GM23338 (cell line): Measurements from ENCODE around the gene UBL3. TPM values are rescaled to one million over a fixed set of nuclear protein-coding genes. Genes with fewer than 3 reads are reported as not detected.

Experiments used
- ATAC-seq: fragments of 200-7000 bp; cut with Tn5 transposase; 3 replicates; pipeline ENCODE4 v1.9.1; 2020
- DNase-seq: peaks from one replicate; pipeline ENCODE4 v3.0.0-alpha.2; 2015; ENCODE audit warnings: low spot score
- H2AFZ ChIP-seq: fragments of 200-600 bp; sonication (generic); 2 replicates; pipeline ENCODE4 v1.8.0; 2016; ENCODE audit warnings: antibody characterized with exemption, mild to moderate bottlenecking, moderate library complexity
- H3F3A ChIP-seq: fragments of 200-600 bp; sonication (generic); replicated peaks from 2 replicates; pipeline ENCODE4 v1.8.0; 2017; ENCODE audit warnings: antibody characterized with exemption, mixed run types, low read depth
- H3K27ac ChIP-seq: fragments of 200-600 bp; sonication (generic); 2 replicates; pipeline ENCODE4 v1.6.1; 2016; ENCODE audit warnings: low read depth
- H3K27me3 ChIP-seq: fragments of 200-600 bp; sonication (generic); 2 replicates; pipeline ENCODE4 v1.8.0; 2016; ENCODE audit warnings: mild to moderate bottlenecking, mixed run types, moderate library complexity; ENCODE audit not compliant: insufficient read depth
- H3K36me3 ChIP-seq: fragments of 200-600 bp; sonication (generic); 2 replicates; pipeline ENCODE4 v1.8.0; 2016; ENCODE audit warnings: mild to moderate bottlenecking; ENCODE audit not compliant: insufficient read depth
- H3K4me1 ChIP-seq: fragments of 200-600 bp; sonication (generic); 2 replicates; pipeline ENCODE4 v1.8.0; 2016; ENCODE audit warnings: mild to moderate bottlenecking, moderate library complexity; ENCODE audit not compliant: insufficient read depth
- H3K4me2 ChIP-seq: fragments of 200-600 bp; sonication (generic); 2 replicates; pipeline ENCODE4 v1.7.1; 2017; ENCODE audit warnings: mixed run types
- H3K4me3 ChIP-seq: fragments of 200-600 bp; sonication (generic); 2 replicates; pipeline ENCODE4 v1.6.1; 2016; ENCODE audit warnings: mixed run types
- H3K79me2 ChIP-seq: fragments of 200-600 bp; sonication (generic); replicated peaks from 2 replicates; pipeline ENCODE4 v1.8.0; 2017; ENCODE audit warnings: mild to moderate bottlenecking; ENCODE audit not compliant: insufficient read depth
- H3K9me2 ChIP-seq: fragments of 200-600 bp; sonication (generic); 2 replicates; pipeline ENCODE4 v1.8.0; 2017; ENCODE audit not compliant: insufficient read depth
- H4K20me1 ChIP-seq: fragments of 200-600 bp; sonication (generic); replicated peaks from 2 replicates; pipeline ENCODE4 v1.8.0; 2017; ENCODE audit warnings: mild to moderate bottlenecking; ENCODE audit not compliant: insufficient read depth
- H3K27ac Mint-ChIP-seq: 2 replicates; pipeline ENCODE4 v1.8.0; 2020; ENCODE audit warnings: inconsistent platforms, mild to moderate bottlenecking, moderate library complexity, mixed read lengths
- H3K27me3 Mint-ChIP-seq: 3 replicates; pipeline ENCODE4 v1.8.0; 2022; ENCODE audit warnings: low read depth, mild to moderate bottlenecking, moderate library complexity, mixed read lengths, inconsistent platforms; ENCODE audit not compliant: insufficient read depth, poor library complexity
- H3K36me3 Mint-ChIP-seq: 3 replicates; pipeline ENCODE4 v1.8.0; 2021; ENCODE audit warnings: low read depth, mild to moderate bottlenecking, inconsistent platforms, moderate library complexity, mixed read lengths
- H3K4me1 Mint-ChIP-seq: 3 replicates; pipeline ENCODE4 v1.8.0; 2020; ENCODE audit warnings: mild to moderate bottlenecking, inconsistent platforms, mixed read lengths
- H3K4me3 Mint-ChIP-seq: 3 replicates; pipeline ENCODE4 v1.8.0; 2021; ENCODE audit warnings: moderate library complexity, mild to moderate bottlenecking, inconsistent platforms, mixed read lengths
- H3K9me3 Mint-ChIP-seq: 3 replicates; pipeline ENCODE4 v1.8.0; 2020; ENCODE audit warnings: moderate library complexity, mild to moderate bottlenecking, inconsistent platforms, mixed read lengths
- EZH2 ChIP-seq: fragments of 200-600 bp; sonication (generic); IDR thresholded peaks from one replicate; pipeline ENCODE4 v1.8.0; 2017; ENCODE audit warnings: antibody characterized with exemption, mild to moderate bottlenecking, low read depth; ENCODE audit not compliant: unreplicated experiment
- EZH2phosphoT487 ChIP-seq: fragments of 200-600 bp; sonication (generic); IDR thresholded peaks from one replicate; pipeline ENCODE4 v1.8.1; 2018; ENCODE audit warnings: antibody characterized with exemption; ENCODE audit not compliant: unreplicated experiment
- JUNB ChIP-seq: IDR thresholded peaks from one replicate; pipeline ENCODE4 v1.6.1; 2016; ENCODE audit warnings: antibody characterized with exemption; ENCODE audit not compliant: unreplicated experiment
- NANOG ChIP-seq: IDR thresholded peaks from 2 replicates; pipeline ENCODE4 v1.6.1; 2016; ENCODE audit warnings: antibody characterized with exemption, borderline replicate concordance
- POLR2AphosphoS5 ChIP-seq: IDR thresholded peaks from 2 replicates; pipeline ENCODE4 v1.6.1; 2016; ENCODE audit warnings: antibody characterized with exemption, low read depth
- STAT1 ChIP-seq: IDR thresholded peaks from one replicate; pipeline ENCODE4 v1.6.1; 2016; ENCODE audit warnings: antibody characterized with exemption; ENCODE audit not compliant: unreplicated experiment
- ZNF114 ChIP-seq: fragments of 250-450 bp; sonication (Bioruptor Pico); IDR thresholded peaks from 2 replicates; pipeline ENCODE4 v1.5.0; 2020; ENCODE audit warnings: mild to moderate bottlenecking, moderate library complexity
- polyA plus RNA-seq: library from polyadenylated mRNA; unstranded; fragments of >200 nt; fragmentation: Nextera tagmentation; extraction: Ambion mirVana; gene quantifications from 2 replicates; pipeline ENCODE4 v1.2.1, GENCODE V29; 2016
- total RNA-seq: library from RNA; depleted of rRNA; stranded (reverse); fragments of >200 nt; shearing (Covaris generic); gene quantifications from 2 replicates; pipeline ENCODE4 v1.2.3, GENCODE V29; 2014
- TF ChIP-seq, protein P1 (sequence below): IDR thresholded peaks from one replicate; pipeline ENCODE4 v1.6.1; 2018; ENCODE audit warnings: antibody characterized with exemption; ENCODE audit not compliant: unreplicated experiment
- TF ChIP-seq, protein P2 (sequence below): fragments of 250-450 bp; sonication (Bioruptor Pico); IDR thresholded peaks from 2 replicates; pipeline ENCODE4 v1.5.0; 2020; ENCODE audit warnings: mild to moderate bottlenecking, moderate library complexity
- TF ChIP-seq, protein P3 (sequence below): IDR thresholded peaks from 2 replicates; pipeline ENCODE4 v1.6.1; 2016; ENCODE audit warnings: antibody characterized with exemption

UBL3 gene
- total and polyA plus RNA-seq, 2 experiments from 2014 or later, result 9.7 to 21.1 TPM

DNA sequence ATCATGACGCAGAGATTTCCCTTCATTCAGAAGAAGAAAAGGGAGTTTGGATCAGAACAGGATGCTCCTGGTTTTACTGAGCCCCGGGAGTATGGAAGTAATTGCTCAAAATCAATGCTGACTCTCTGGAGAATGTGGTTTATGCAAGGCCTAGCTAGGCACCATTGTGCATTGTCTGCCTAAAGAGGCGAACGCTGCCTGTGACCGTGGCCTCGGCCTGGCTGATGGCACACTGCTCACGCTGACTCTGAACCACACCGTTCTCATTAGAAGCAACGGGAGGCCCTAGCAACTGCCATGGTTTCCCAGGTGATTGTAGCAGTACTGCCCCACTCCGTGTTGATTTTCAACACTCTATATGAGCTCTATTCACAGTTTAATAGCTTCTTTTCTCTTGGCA is 41.7 kb upstream of the UBL3 start:
- Histone ChIP-seq H3K27me3 (no peaks in the 10 kb centered on the region), H3F3A (0 out of 2 replicates have a peak, but pooled peaks cover 3% of the 10 kb centered on the region), H3K9me2 (no peaks in the 10 kb centered on the region), H3K4me2 (no peak overlapping the region), H2AFZ (peak overlapping the region; percentile 98), H3K4me3 (no peak overlapping the region), H4K20me1 (no peaks in the 10 kb centered on the region), H3K79me2 (no peaks in the 10 kb centered on the region), H3K27ac (no peak overlapping the region; the same call in 1 of the 2 replicates), H3K36me3 (no peaks in the 10 kb centered on the region), H3K4me1 (0 out of 2 replicates have a peak, but pooled peaks cover 5% of the 10 kb centered on the region)
- TF ChIP-seq ZNF114 (no peak), POLR2AphosphoS5 (no peak), JUNB (no peak), EZH2 (no peak), EZH2phosphoT487 (no peak)
- H3K27me3 Mint-ChIP-seq, result peaks cover 6% of the 10 kb centered on the region
- H3K4me1 Mint-ChIP-seq, result peaks cover 29% of the 10 kb centered on the region
- DNase-seq (peak; percentile 33), ATAC-seq (peak; percentile 78)
- no peak overlapping the region for H3K4me3 Mint-ChIP-seq
- H3K36me3 Mint-ChIP-seq, result no peaks in the 10 kb centered on the region
- H3K9me3 Mint-ChIP-seq, result no peaks in the 10 kb centered on the region
- no peak overlapping the region for H3K27ac Mint-ChIP-seq

DNA sequence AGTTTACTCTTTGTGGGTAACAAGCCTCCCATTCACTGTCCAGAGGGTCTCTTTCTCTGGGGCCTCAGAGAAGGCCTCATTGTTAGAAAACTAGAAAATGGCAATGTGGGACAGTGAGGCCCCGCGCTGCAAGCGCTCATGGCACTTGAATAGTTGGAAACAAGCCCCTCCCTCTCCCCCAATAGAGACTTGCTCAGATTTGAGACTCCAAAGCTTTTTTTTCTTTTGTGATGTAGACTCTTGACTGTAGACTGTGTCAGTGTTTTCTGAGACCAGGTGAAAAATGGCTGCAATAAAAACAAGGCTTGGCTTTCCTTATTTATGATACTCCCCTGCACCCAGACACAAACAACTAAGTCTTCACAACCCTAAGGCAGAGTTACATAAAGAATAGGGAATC is 38.7 kb upstream of the UBL3 start:
- peaks cover 45% of the 10 kb centered on the region for H3K4me1 Mint-ChIP-seq
- H3K4me1 ChIP-seq, result peaks cover 23% of the 10 kb centered on the region; the same call in 1 of the 2 replicates
- TF ChIP-seq STAT1, result no peak
- TF ChIP-seq, protein P1, sequence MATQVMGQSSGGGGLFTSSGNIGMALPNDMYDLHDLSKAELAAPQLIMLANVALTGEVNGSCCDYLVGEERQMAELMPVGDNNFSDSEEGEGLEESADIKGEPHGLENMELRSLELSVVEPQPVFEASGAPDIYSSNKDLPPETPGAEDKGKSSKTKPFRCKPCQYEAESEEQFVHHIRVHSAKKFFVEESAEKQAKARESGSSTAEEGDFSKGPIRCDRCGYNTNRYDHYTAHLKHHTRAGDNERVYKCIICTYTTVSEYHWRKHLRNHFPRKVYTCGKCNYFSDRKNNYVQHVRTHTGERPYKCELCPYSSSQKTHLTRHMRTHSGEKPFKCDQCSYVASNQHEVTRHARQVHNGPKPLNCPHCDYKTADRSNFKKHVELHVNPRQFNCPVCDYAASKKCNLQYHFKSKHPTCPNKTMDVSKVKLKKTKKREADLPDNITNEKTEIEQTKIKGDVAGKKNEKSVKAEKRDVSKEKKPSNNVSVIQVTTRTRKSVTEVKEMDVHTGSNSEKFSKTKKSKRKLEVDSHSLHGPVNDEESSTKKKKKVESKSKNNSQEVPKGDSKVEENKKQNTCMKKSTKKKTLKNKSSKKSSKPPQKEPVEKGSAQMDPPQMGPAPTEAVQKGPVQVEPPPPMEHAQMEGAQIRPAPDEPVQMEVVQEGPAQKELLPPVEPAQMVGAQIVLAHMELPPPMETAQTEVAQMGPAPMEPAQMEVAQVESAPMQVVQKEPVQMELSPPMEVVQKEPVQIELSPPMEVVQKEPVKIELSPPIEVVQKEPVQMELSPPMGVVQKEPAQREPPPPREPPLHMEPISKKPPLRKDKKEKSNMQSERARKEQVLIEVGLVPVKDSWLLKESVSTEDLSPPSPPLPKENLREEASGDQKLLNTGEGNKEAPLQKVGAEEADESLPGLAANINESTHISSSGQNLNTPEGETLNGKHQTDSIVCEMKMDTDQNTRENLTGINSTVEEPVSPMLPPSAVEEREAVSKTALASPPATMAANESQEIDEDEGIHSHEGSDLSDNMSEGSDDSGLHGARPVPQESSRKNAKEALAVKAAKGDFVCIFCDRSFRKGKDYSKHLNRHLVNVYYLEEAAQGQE, result no peak
- no peak for TF ChIP-seq JUNB
- TF ChIP-seq ZNF114, result no peak
- no peak for TF ChIP-seq NANOG
- TF ChIP-seq, protein P2, sequence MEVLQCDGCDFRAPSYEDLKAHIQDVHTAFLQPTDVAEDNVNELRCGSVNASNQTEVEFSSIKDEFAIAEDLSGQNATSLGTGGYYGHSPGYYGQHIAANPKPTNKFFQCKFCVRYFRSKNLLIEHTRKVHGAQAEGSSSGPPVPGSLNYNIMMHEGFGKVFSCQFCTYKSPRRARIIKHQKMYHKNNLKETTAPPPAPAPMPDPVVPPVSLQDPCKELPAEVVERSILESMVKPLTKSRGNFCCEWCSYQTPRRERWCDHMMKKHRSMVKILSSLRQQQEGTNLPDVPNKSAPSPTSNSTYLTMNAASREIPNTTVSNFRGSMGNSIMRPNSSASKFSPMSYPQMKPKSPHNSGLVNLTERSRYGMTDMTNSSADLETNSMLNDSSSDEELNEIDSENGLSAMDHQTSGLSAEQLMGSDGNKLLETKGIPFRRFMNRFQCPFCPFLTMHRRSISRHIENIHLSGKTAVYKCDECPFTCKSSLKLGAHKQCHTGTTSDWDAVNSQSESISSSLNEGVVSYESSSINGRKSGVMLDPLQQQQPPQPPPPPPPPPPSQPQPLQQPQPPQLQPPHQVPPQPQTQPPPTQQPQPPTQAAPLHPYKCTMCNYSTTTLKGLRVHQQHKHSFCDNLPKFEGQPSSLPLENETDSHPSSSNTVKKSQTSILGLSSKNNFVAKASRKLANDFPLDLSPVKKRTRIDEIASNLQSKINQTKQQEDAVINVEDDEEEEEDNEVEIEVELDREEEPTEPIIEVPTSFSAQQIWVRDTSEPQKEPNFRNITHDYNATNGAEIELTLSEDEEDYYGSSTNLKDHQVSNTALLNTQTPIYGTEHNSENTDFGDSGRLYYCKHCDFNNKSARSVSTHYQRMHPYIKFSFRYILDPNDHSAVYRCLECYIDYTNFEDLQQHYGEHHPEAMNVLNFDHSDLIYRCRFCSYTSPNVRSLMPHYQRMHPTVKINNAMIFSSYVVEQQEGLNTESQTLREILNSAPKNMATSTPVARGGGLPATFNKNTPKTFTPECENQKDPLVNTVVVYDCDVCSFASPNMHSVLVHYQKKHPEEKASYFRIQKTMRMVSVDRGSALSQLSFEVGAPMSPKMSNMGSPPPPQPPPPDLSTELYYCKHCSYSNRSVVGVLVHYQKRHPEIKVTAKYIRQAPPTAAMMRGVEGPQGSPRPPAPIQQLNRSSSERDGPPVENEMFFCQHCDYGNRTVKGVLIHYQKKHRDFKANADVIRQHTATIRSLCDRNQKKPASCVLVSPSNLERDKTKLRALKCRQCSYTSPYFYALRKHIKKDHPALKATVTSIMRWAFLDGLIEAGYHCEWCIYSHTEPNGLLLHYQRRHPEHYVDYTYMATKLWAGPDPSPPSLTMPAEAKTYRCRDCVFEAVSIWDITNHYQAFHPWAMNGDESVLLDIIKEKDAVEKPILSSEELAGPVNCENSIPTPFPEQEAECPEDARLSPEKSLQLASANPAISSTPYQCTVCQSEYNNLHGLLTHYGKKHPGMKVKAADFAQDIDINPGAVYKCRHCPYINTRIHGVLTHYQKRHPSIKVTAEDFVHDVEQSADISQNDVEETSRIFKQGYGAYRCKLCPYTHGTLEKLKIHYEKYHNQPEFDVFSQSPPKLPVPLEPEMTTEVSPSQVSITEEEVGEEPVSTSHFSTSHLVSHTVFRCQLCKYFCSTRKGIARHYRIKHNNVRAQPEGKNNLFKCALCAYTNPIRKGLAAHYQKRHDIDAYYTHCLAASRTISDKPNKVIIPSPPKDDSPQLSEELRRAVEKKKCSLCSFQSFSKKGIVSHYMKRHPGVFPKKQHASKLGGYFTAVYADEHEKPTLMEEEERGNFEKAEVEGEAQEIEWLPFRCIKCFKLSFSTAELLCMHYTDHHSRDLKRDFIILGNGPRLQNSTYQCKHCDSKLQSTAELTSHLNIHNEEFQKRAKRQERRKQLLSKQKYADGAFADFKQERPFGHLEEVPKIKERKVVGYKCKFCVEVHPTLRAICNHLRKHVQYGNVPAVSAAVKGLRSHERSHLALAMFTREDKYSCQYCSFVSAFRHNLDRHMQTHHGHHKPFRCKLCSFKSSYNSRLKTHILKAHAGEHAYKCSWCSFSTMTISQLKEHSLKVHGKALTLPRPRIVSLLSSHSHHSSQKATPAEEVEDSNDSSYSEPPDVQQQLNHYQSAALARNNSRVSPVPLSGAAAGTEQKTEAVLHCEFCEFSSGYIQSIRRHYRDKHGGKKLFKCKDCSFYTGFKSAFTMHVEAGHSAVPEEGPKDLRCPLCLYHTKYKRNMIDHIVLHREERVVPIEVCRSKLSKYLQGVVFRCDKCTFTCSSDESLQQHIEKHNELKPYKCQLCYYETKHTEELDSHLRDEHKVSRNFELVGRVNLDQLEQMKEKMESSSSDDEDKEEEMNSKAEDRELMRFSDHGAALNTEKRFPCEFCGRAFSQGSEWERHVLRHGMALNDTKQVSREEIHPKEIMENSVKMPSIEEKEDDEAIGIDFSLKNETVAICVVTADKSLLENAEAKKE, result no peak
- TF ChIP-seq, protein P3, sequence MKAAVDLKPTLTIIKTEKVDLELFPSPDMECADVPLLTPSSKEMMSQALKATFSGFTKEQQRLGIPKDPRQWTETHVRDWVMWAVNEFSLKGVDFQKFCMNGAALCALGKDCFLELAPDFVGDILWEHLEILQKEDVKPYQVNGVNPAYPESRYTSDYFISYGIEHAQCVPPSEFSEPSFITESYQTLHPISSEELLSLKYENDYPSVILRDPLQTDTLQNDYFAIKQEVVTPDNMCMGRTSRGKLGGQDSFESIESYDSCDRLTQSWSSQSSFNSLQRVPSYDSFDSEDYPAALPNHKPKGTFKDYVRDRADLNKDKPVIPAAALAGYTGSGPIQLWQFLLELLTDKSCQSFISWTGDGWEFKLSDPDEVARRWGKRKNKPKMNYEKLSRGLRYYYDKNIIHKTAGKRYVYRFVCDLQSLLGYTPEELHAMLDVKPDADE, result no peak
- TF ChIP-seq POLR2AphosphoS5, result no peak
- no peak for TF ChIP-seq EZH2

More for the DNA sequence above, 38.7 kb upstream of the UBL3 start:
- H3K4me3 Mint-ChIP-seq, result no peak overlapping the region
- Histone ChIP-seq H3K9me2 (no peaks in the 10 kb centered on the region), H3K27me3 (no peaks in the 10 kb centered on the region), H3K36me3 (no peaks in the 10 kb centered on the region), H3F3A (0 out of 2 replicates have a peak, but pooled peaks cover 3% of the 10 kb centered on the region), H3K4me2 (no peak overlapping the region), H3K4me3 (no peak overlapping the region), H3K79me2 (no peaks in the 10 kb centered on the region), H3K27ac (no peak overlapping the region), H4K20me1 (no peaks in the 10 kb centered on the region), H2AFZ (no peak overlapping the region)
- no peak overlapping the region; the same call in 1 of the 2 replicates for H3K27ac Mint-ChIP-seq
- no peak for DNase-seq
- no peak for ATAC-seq
- peaks cover 6% of the 10 kb centered on the region for H3K27me3 Mint-ChIP-seq
- no peaks in the 10 kb centered on the region for H3K9me3 Mint-ChIP-seq
- H3K36me3 Mint-ChIP-seq, result no peaks in the 10 kb centered on the region
